Measurements from ENCODE around the gene SLC2A9.

Gene SLC2A9

GRCh38 chr4:9845791-9846493 is 175.4 kb downstream of the SLC2A9 start:
- Histone ChIP-seq H3K27me3 (ENCODE audit: insufficient read depth, insufficient read length) (no peaks in the 10 kb centered on the region), H3K9ac (ENCODE audit: insufficient read length, low read depth) (no peak overlapping the region), H3K36me3 (ENCODE audit: insufficient read depth, insufficient read length, low read length) (no peaks in the 10 kb centered on the region), H3K4me3 (ENCODE audit: insufficient read length, low read depth) (no peak overlapping the region), H3K9me3 (ENCODE audit: insufficient read depth, low read length) (peaks cover 12% of the 10 kb centered on the region), H3K4me1 (ENCODE audit: insufficient read depth, insufficient read length) (no peaks in the 10 kb centered on the region)
- DNase-seq (ENCODE audit: low read depth, low spot score): no peak
- TF ChIP-seq SUZ12 (IDR thresholded peaks at IDR 0.05; ENCODE audit: extremely low read depth, insufficient read depth, insufficient read length) (no peak), YY1 (IDR thresholded peaks at IDR 0.05; ENCODE audit: insufficient read depth, insufficient read length) (no peak), ZNF274 (IDR thresholded peaks at IDR 0.05; ENCODE audit: low read depth, low read length) (no peak)

DNA sequence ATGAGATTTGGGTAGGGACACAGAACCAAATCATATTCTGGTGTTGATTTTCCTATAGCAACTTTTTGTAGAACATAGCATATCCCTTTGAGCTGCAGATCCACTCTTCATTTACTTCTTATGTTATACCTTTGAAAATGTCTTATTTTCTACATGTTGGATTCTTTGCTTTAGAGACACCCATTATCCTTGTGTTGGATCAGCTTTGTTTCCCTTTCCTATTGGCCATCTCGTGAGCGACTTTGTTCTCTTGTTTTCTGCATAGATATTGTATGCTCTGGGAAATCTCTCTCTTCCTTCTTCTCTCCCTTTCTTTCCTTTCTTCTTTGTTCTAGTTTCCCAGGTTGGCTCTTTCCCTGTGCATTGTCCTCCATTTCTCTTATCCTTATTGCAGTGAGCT is 180.2 kb downstream of the SLC2A9 start:
- peaks cover 17% of the 10 kb centered on the region for H3K9me3 ChIP-seq (ENCODE audit: insufficient read depth, low read length)
- TF ChIP-seq ZNF274 (IDR thresholded peaks at IDR 0.05; ENCODE audit: low read depth, low read length) (no peak), SUZ12 (IDR thresholded peaks at IDR 0.05; ENCODE audit: extremely low read depth, insufficient read depth, insufficient read length) (no peak), YY1 (IDR thresholded peaks at IDR 0.05; ENCODE audit: insufficient read depth, insufficient read length) (no peak)
- peaks cover 5% of the 10 kb centered on the region for H3K4me1 ChIP-seq (ENCODE audit: insufficient read depth, insufficient read length)
- DNase-seq (ENCODE audit: low read depth, low spot score): no peak
- no peak overlapping the region for H3K9ac ChIP-seq (ENCODE audit: insufficient read length, low read depth)
- H3K27me3 ChIP-seq (ENCODE audit: insufficient read depth, insufficient read length): no peaks in the 10 kb centered on the region
- H3K36me3 ChIP-seq (ENCODE audit: insufficient read depth, insufficient read length, low read length): no peaks in the 10 kb centered on the region
- no peak overlapping the region for H3K4me3 ChIP-seq (ENCODE audit: insufficient read length, low read depth)

DNA sequence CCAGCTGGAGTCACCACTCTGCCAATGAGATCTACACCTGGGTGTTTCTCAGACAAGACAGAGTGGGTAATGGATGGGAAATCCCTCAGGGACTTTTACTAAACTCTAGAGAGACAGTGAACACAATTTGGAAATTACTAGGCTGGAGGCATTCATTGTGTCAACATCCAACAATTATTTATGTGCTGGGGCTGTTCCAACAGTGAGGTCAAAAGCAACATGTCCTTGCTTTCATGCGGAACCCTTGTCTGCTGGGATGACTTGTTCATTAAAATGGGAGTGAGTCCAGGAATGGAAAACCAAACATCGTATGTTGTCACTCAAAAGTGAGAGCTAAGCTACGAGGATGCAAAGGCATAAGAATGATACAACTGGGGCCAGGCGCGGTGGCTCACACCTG is 185.9 kb downstream of the SLC2A9 start:
- H3K9ac ChIP-seq (ENCODE audit: insufficient read length, low read depth): no peak overlapping the region
- no peak overlapping the region for H3K4me3 ChIP-seq (ENCODE audit: insufficient read length, low read depth)
- peaks cover 5% of the 10 kb centered on the region for H3K4me1 ChIP-seq (ENCODE audit: insufficient read depth, insufficient read length)
- TF ChIP-seq ZNF274 (IDR thresholded peaks at IDR 0.05; ENCODE audit: low read depth, low read length): no peak
- TF ChIP-seq SUZ12 (IDR thresholded peaks at IDR 0.05; ENCODE audit: extremely low read depth, insufficient read depth, insufficient read length): no peak
- no peak for TF ChIP-seq YY1 (IDR thresholded peaks at IDR 0.05; ENCODE audit: insufficient read depth, insufficient read length)
- H3K27me3 ChIP-seq (ENCODE audit: insufficient read depth, insufficient read length): no peaks in the 10 kb centered on the region
- no peak for DNase-seq (ENCODE audit: low read depth, low spot score)
- no peaks in the 10 kb centered on the region for H3K36me3 ChIP-seq (ENCODE audit: insufficient read depth, insufficient read length, low read length)
- H3K9me3 ChIP-seq (ENCODE audit: insufficient read depth, low read length): 0 out of 2 replicates have a peak, but pooled peaks cover under 1% of the 10 kb centered on the region

DNA sequence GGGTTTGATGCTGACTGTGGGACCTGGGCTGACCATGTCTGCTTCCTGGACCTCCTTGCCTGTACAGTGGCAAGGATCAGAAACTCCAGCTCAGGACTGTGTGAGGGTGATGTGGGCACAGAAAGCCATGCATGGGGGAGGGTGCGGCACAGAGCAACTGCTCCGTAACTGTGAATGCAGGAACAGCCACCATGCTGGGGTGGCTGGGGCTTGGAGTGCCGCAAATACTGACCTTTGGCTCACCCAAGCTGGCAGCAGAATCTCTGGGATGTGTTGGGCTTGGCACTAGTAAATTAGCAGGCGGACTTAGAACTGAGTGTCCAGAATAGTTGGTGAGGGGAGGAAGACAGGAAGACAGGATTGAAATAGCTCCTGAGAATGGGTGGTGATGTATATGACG is 187.9 kb downstream of the SLC2A9 start:
- DNase-seq (ENCODE audit: low read depth, low spot score): no peak
- Histone ChIP-seq H3K9me3 (ENCODE audit: insufficient read depth, low read length) (no peaks in the 10 kb centered on the region), H3K4me3 (ENCODE audit: insufficient read length, low read depth) (no peak overlapping the region), H3K36me3 (ENCODE audit: insufficient read depth, insufficient read length, low read length) (no peaks in the 10 kb centered on the region), H3K27me3 (ENCODE audit: insufficient read depth, insufficient read length) (no peaks in the 10 kb centered on the region), H3K4me1 (ENCODE audit: insufficient read depth, insufficient read length) (peaks cover 5% of the 10 kb centered on the region), H3K9ac (ENCODE audit: insufficient read length, low read depth) (no peak overlapping the region)
- no peak for TF ChIP-seq SUZ12 (IDR thresholded peaks at IDR 0.05; ENCODE audit: extremely low read depth, insufficient read depth, insufficient read length)
- no peak for TF ChIP-seq ZNF274 (IDR thresholded peaks at IDR 0.05; ENCODE audit: low read depth, low read length)
- TF ChIP-seq YY1 (IDR thresholded peaks at IDR 0.05; ENCODE audit: insufficient read depth, insufficient read length): no peak

DNA sequence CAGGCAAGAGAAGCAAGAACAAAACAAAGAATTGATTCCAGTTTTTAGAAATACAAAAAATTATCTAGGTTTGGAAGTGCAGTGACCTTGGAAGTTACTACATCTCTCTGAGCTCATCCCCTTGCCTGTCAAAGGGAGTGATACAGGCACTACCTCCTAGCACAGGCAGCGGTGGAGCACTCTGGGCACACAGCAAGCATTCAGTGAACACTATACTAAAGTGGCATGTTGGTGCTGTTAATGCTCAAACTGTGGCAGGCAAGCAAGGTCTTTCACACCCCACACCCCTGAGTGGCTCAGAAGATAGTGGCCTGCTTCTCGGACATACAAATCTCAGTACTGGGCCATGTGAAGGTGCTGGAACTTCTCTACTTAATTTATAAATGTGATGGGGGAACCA is 188.7 kb downstream of the SLC2A9 start:
- H3K27me3 ChIP-seq (ENCODE audit: insufficient read depth, insufficient read length): no peaks in the 10 kb centered on the region
- peaks cover 5% of the 10 kb centered on the region for H3K4me1 ChIP-seq (ENCODE audit: insufficient read depth, insufficient read length)
- no peak overlapping the region for H3K4me3 ChIP-seq (ENCODE audit: insufficient read length, low read depth)
- no peaks in the 10 kb centered on the region for H3K9me3 ChIP-seq (ENCODE audit: insufficient read depth, low read length)
- TF ChIP-seq SUZ12 (IDR thresholded peaks at IDR 0.05; ENCODE audit: extremely low read depth, insufficient read depth, insufficient read length): no peak
- TF ChIP-seq ZNF274 (IDR thresholded peaks at IDR 0.05; ENCODE audit: low read depth, low read length): no peak
- TF ChIP-seq YY1 (IDR thresholded peaks at IDR 0.05; ENCODE audit: insufficient read depth, insufficient read length): no peak
- no peak overlapping the region for H3K9ac ChIP-seq (ENCODE audit: insufficient read length, low read depth)
- DNase-seq (ENCODE audit: low read depth, low spot score): no peak
- H3K36me3 ChIP-seq (ENCODE audit: insufficient read depth, insufficient read length, low read length): no peaks in the 10 kb centered on the region

DNA sequence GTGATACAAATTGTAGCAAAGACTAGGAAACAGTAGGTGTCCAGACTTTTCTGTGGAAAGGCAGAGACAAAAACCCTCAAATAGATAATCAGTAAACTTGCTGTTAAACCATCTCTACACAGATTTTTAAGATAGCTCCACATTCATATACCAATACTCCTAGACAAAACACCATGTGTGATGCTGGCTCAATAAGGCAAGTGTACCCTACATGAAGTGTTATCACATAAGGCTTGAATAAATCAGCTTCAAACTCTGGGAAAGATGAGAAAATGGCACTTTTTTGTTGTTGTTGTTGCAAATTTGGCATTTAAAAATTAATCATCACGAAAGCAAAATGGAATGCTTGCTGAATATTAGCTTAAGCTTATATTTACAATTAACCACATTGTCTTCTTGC is 194.7 kb downstream of the SLC2A9 start:
- no peak for TF ChIP-seq SUZ12 (IDR thresholded peaks at IDR 0.05; ENCODE audit: extremely low read depth, insufficient read depth, insufficient read length)
- TF ChIP-seq YY1 (IDR thresholded peaks at IDR 0.05; ENCODE audit: insufficient read depth, insufficient read length): no peak
- TF ChIP-seq ZNF274 (IDR thresholded peaks at IDR 0.05; ENCODE audit: low read depth, low read length): no peak
- H3K36me3 ChIP-seq (ENCODE audit: insufficient read depth, insufficient read length, low read length): no peaks in the 10 kb centered on the region
- DNase-seq (ENCODE audit: low read depth, low spot score): no peak
- no peaks in the 10 kb centered on the region for H3K4me1 ChIP-seq (ENCODE audit: insufficient read depth, insufficient read length)
- no peak overlapping the region for H3K4me3 ChIP-seq (ENCODE audit: insufficient read length, low read depth)
- no peak overlapping the region for H3K9ac ChIP-seq (ENCODE audit: insufficient read length, low read depth)
- no peaks in the 10 kb centered on the region for H3K27me3 ChIP-seq (ENCODE audit: insufficient read depth, insufficient read length)
- no peaks in the 10 kb centered on the region for H3K9me3 ChIP-seq (ENCODE audit: insufficient read depth, low read length)

GRCh38 chr4:9825049-9825448 is 196.2 kb downstream of the SLC2A9 start:
- Histone ChIP-seq H3K4me3 (ENCODE audit: insufficient read length, low read depth) (no peak overlapping the region), H3K4me1 (ENCODE audit: insufficient read depth, insufficient read length) (no peaks in the 10 kb centered on the region), H3K36me3 (ENCODE audit: insufficient read depth, insufficient read length, low read length) (no peaks in the 10 kb centered on the region), H3K9me3 (ENCODE audit: insufficient read depth, low read length) (no peaks in the 10 kb centered on the region), H3K9ac (ENCODE audit: insufficient read length, low read depth) (no peak overlapping the region), H3K27me3 (ENCODE audit: insufficient read depth, insufficient read length) (no peaks in the 10 kb centered on the region)
- no peak for DNase-seq (ENCODE audit: low read depth, low spot score)
- TF ChIP-seq ZNF274 (IDR thresholded peaks at IDR 0.05; ENCODE audit: low read depth, low read length) (no peak), SUZ12 (IDR thresholded peaks at IDR 0.05; ENCODE audit: extremely low read depth, insufficient read depth, insufficient read length) (no peak), YY1 (IDR thresholded peaks at IDR 0.05; ENCODE audit: insufficient read depth, insufficient read length) (no peak)

All from NT2/D1 (cell line).